CD8-positive, alpha-beta memory T cell (primary cell): ENCODE measurements around the gene NDST4. TPM values are rescaled to one million over a fixed set of nuclear protein-coding genes. Genes with fewer than 3 reads are reported as not detected.

ENCODE experiments used
- CTCF ChIA-PET: fragments of 350-600 bp; sonication (Branson Sonifier 250); formaldehyde crosslinking; loops from one replicate; lab custom pipeline; 2021; ENCODE audit warnings: antibody characterized with exemption; lab: Charles Lee
- POLR2A ChIA-PET: fragments of 350-600 bp; sonication (Branson Sonifier 250); formaldehyde crosslinking; loops from one replicate; lab custom pipeline; 2021; ENCODE audit warnings: antibody characterized with exemption; lab: Charles Lee
- DNase-seq, 5 donors: peaks; one replicate each; pipeline versions ENCODE4 v3.0.0 to v3.0.0-alpha.2; 2020 to 2022; ENCODE audit warnings: mixed read lengths in 1 of 5
- H3K27ac ChIP-seq: one replicate; pipeline ENCODE4 v1.7.0; 2013; ENCODE audit warnings: low read depth, mild to moderate bottlenecking, low read length, moderate library complexity
- H3K27me3 ChIP-seq: 2 replicates; pipeline ENCODE4 v1.7.0; 2013; ENCODE audit warnings: low read length, mild to moderate bottlenecking; ENCODE audit not compliant: insufficient read depth, poor library complexity, severe bottlenecking
- H3K36me3 ChIP-seq: 2 replicates; pipeline ENCODE4 v1.7.0; 2013; ENCODE audit warnings: mild to moderate bottlenecking, low read length, moderate library complexity; ENCODE audit not compliant: insufficient read depth
- H3K4me1 ChIP-seq: 2 replicates; pipeline ENCODE4 v1.7.0; 2013; ENCODE audit warnings: mild to moderate bottlenecking, low read length, moderate library complexity; ENCODE audit not compliant: insufficient read depth
- H3K4me3 ChIP-seq: 2 replicates; pipeline ENCODE4 v1.7.0; 2013; ENCODE audit warnings: mild to moderate bottlenecking, low read length
- H3K9me3 ChIP-seq: 2 replicates; pipeline ENCODE4 v1.7.0; 2013; ENCODE audit warnings: mild to moderate bottlenecking, low read length
- H3K27ac Mint-ChIP-seq, 8 donors: one replicate each; pipeline ENCODE4 v1.8.0; 2020 to 2021; ENCODE audit warnings: mixed read lengths in 8 of 8, mild to moderate bottlenecking in 6 of 8, inconsistent platforms in 3 of 8, moderate library complexity in 3 of 8
- H3K27me3 Mint-ChIP-seq, 2 donors: one replicate each; pipeline ENCODE4 v1.8.0; 2020 to 2021; ENCODE audit warnings: mixed read lengths in 2 of 2, mild to moderate bottlenecking in 1 of 2, moderate library complexity in 1 of 2
- H3K36me3 Mint-ChIP-seq, 3 donors: one replicate each; pipeline ENCODE4 v1.8.0; 2020 to 2021; ENCODE audit warnings: mixed read lengths in 3 of 3, inconsistent platforms in 1 of 3, mild to moderate bottlenecking in 1 of 3
- H3K4me1 Mint-ChIP-seq, 3 donors: one replicate each; pipeline ENCODE4 v1.8.0; 2020 to 2021; ENCODE audit warnings: mixed read lengths in 3 of 3, inconsistent platforms in 1 of 3, mild to moderate bottlenecking in 1 of 3
- H3K4me3 Mint-ChIP-seq, 7 donors: one replicate each; pipeline ENCODE4 v1.8.0; 2020 to 2021; ENCODE audit warnings: mixed read lengths in 7 of 7, mild to moderate bottlenecking in 6 of 7, moderate library complexity in 4 of 7, inconsistent platforms in 2 of 7
- H3K9me3 Mint-ChIP-seq, 5 donors: one replicate each; pipeline ENCODE4 v1.8.0; 2020 to 2022; ENCODE audit warnings: mixed read lengths in 5 of 5, mild to moderate bottlenecking in 3 of 5, moderate library complexity in 2 of 5, inconsistent platforms in 1 of 5
- polyA plus RNA-seq: library from polyadenylated mRNA; unstranded; fragments of 300-500 nt; fragmentation: Illumina TruSeq; gene quantifications from one replicate; pipeline ENCODE4 v1.2.3, GENCODE V29; 2021
- total RNA-seq, 2 experiments: library from RNA; stranded (reverse); gene quantifications; one replicate each; pipeline ENCODE4 v1.2.3, GENCODE V29; 2021

NDST4 gene
- total and polyA plus RNA-seq, 3 experiments from 2014 or later = not detected

DNA sequence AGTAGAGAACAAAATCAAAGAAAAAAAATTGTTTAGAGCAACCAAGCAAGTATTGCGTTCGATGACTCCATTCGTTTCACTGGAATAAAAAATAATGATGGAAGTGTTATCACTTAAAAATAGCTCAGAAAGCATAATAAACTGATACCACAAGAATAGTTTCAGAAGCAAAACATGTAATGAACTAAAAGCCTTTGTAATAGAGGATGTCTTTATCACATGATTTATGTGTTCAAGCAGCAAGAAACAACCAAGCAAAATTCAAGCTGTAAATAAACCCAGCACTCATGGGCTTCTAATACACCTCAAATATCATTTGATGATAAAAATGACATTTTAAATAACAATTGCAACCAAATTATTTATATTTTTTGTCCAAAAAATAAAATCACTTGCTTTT, 192.2 kb downstream of the NDST4 start:
- H3K27ac ChIP-seq = no peak overlapping the region
- no peaks in the 10 kb centered on the region for H3K36me3 ChIP-seq
- H3K9me3 Mint-ChIP-seq = peaks cover 0 to 5% (median 0%) of the 10 kb centered on the region in 5 donors
- no peaks in the 10 kb centered on the region for H3K36me3 Mint-ChIP-seq
- no peaks in the 10 kb centered on the region for H3K4me1 Mint-ChIP-seq
- DNase-seq = no peak
- ChIA-PET CTCF (no interaction called here), POLR2A (no interaction called here)
- H3K27me3 Mint-ChIP-seq = no peaks in the 10 kb centered on the region
- no peak overlapping the region for H3K4me3 ChIP-seq
- no peak overlapping the region for H3K27ac Mint-ChIP-seq
- H3K9me3 ChIP-seq = no peaks in the 10 kb centered on the region
- H3K27me3 ChIP-seq = no peaks in the 10 kb centered on the region
- H3K4me3 Mint-ChIP-seq = no peak overlapping the region
- no peaks in the 10 kb centered on the region for H3K4me1 ChIP-seq

DNA sequence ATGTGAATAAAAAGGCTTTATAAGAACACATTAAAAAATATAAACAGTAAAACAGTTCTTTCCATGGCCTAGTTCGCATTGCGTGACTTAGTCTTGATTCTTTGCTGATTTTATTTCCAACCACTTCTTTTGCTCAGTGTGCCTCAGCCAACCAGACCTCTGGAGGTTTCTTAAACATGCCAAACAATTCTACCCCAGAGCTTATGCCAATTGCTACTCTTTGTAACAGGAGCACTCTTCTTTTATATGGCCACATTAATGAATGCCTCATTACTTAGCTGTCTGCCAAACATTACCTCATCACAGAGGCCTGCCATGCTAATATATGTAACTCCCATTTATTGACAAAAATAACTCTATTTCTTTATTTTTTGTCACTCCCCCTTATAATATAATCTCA, 202.3 kb downstream of the NDST4 start:
- Mint-ChIP-seq H3K4me3 (no peak overlapping the region), H3K27ac (no peak overlapping the region), H3K27me3 (no peaks in the 10 kb centered on the region), H3K36me3 (no peaks in the 10 kb centered on the region), H3K9me3 (peaks cover 0 to 4% (median 0%) of the 10 kb centered on the region in 5 donors), H3K4me1 (no peaks in the 10 kb centered on the region)
- no peaks in the 10 kb centered on the region for H3K9me3 ChIP-seq
- ChIA-PET CTCF (no interaction called here), POLR2A (no interaction called here)
- no peak overlapping the region for H3K4me3 ChIP-seq
- no peak for DNase-seq
- no peaks in the 10 kb centered on the region for H3K36me3 ChIP-seq
- H3K27me3 ChIP-seq = no peaks in the 10 kb centered on the region
- no peak overlapping the region for H3K27ac ChIP-seq
- H3K4me1 ChIP-seq = no peaks in the 10 kb centered on the region

DNA sequence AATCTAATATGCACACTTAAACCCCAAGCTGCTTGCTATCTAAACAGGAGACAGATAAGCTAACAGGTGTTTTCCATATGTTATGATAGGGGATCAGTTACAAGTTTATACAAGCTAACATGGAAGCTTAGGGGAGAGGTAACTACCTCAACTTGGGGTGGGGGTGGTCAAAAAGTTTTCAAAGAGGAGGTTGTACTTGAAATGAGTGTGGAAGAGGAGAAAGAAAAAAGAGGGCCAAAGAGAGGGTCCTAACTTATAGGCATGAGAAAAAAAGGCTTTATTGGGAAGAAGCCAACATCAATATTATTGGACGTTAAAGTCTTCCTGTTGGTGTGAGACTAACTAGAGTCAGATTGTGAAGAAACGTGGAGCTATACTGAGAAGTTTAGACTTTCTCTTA, 205.9 kb downstream of the NDST4 start:
- POLR2A ChIA-PET = no interaction called here

DNA sequence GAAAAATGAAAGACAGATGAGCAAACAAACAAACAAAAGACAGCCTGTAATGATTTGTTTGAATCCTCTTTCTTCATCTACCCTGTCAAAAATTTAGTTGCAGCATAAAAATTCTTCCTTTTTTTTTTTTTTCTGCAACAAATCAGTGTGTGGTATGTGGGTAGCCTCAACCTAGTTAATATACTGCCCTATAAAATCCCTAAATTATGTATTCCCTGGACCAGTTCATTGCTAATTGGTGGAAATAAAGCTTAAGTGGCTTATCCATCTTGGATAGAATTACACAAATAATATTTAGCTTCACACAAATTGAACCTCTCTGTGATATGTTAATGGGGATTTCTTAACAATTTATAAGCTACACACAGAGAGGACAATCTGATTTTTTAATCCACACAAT, 208.4 kb downstream of the NDST4 start:
- ChIA-PET CTCF (no interaction called here), POLR2A (no interaction called here)
- H3K36me3 Mint-ChIP-seq = no peaks in the 10 kb centered on the region
- Histone ChIP-seq H3K9me3 (no peaks in the 10 kb centered on the region), H3K27me3 (no peaks in the 10 kb centered on the region), H3K4me1 (no peaks in the 10 kb centered on the region), H3K36me3 (no peaks in the 10 kb centered on the region), H3K27ac (no peak overlapping the region), H3K4me3 (no peak overlapping the region)
- DNase-seq = no peak
- H3K4me1 Mint-ChIP-seq = no peaks in the 10 kb centered on the region
- H3K4me3 Mint-ChIP-seq = no peak overlapping the region
- no peaks in the 10 kb centered on the region for H3K27me3 Mint-ChIP-seq
- no peak overlapping the region for H3K27ac Mint-ChIP-seq
- peaks cover 0 to 12% (median 4%) of the 10 kb centered on the region in 5 donors for H3K9me3 Mint-ChIP-seq

More for the DNA sequence above, 205.9 kb downstream of the NDST4 start:
- no peak for DNase-seq
- Histone ChIP-seq H3K27me3 (no peaks in the 10 kb centered on the region), H3K27ac (no peak overlapping the region), H3K36me3 (no peaks in the 10 kb centered on the region), H3K4me1 (no peaks in the 10 kb centered on the region), H3K4me3 (no peak overlapping the region), H3K9me3 (no peaks in the 10 kb centered on the region)
- H3K4me1 Mint-ChIP-seq = no peaks in the 10 kb centered on the region
- H3K4me3 Mint-ChIP-seq = no peak overlapping the region
- H3K9me3 Mint-ChIP-seq = peaks cover 0 to 9% (median 2%) of the 10 kb centered on the region in 5 donors
- no peak overlapping the region for H3K27ac Mint-ChIP-seq
- no peaks in the 10 kb centered on the region for H3K36me3 Mint-ChIP-seq
- H3K27me3 Mint-ChIP-seq = no peaks in the 10 kb centered on the region
- CTCF ChIA-PET = interaction anchor here (0.9 kb wide), 1 partner anchor 9 kb away, joined by 3 read pairs; no protein-coding TSS in a partner anchor

DNA sequence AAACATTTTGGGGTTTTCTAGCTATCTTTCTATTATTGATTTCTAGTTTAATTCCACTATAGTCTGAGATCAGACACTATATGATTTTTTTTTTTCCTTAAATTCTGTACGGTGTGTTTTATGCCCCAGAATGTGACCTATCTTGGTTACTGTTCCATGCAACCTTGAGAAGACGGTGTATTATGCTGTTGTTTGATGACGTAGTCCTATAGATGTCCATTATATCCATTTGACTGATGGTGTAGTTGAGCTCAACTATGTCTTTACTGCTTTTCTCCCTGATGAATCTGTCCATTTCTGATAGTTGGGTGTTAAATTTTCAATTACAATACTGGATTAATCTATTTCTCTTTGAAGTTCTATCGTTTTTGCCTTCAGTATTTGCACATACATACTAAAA, 212.5 kb downstream of the NDST4 start:
- no peak for DNase-seq
- H3K4me3 ChIP-seq = no peak overlapping the region
- no peaks in the 10 kb centered on the region for H3K9me3 ChIP-seq
- no peaks in the 10 kb centered on the region for H3K36me3 ChIP-seq
- no peaks in the 10 kb centered on the region for H3K27me3 ChIP-seq
- H3K4me3 Mint-ChIP-seq = no peak overlapping the region
- H3K4me1 ChIP-seq = no peaks in the 10 kb centered on the region
- H3K27ac Mint-ChIP-seq = no peak overlapping the region
- CTCF ChIA-PET = no interaction called here
- H3K27ac ChIP-seq = no peak overlapping the region
- POLR2A ChIA-PET = no interaction called here
- no peaks in the 10 kb centered on the region for H3K4me1 Mint-ChIP-seq
- no peaks in the 10 kb centered on the region for H3K27me3 Mint-ChIP-seq
- no peaks in the 10 kb centered on the region for H3K36me3 Mint-ChIP-seq
- peaks cover 0 to 9% (median 4%) of the 10 kb centered on the region in 5 donors for H3K9me3 Mint-ChIP-seq

DNA sequence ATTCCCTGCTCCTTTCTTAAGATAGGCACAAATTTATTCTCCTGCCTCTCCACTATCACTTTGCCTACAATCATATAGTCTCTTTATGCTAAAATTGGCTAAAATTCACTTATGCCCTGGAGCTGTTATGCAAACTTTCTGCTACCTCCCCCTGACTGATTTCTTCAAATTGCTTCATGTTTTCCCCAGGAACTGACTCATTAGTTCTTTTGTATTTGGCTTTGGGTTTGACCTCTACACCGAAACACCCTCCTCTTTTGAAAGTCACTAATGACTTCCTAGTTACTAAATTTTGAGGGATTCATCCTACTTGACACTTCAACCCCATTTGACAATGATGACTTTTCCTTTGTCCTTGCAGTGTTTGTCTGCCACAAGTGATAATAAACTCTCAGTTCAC, 222.6 kb downstream of the NDST4 start:
- H3K4me1 ChIP-seq = no peaks in the 10 kb centered on the region
- no peak overlapping the region for H3K4me3 ChIP-seq
- H3K9me3 Mint-ChIP-seq = peaks cover 0 to 12% (median 3%) of the 10 kb centered on the region in 5 donors
- no peak overlapping the region for H3K4me3 Mint-ChIP-seq
- no peaks in the 10 kb centered on the region for H3K27me3 ChIP-seq
- H3K27me3 Mint-ChIP-seq = no peaks in the 10 kb centered on the region
- H3K36me3 ChIP-seq = no peaks in the 10 kb centered on the region
- no peak overlapping the region for H3K27ac Mint-ChIP-seq
- H3K27ac ChIP-seq = no peak overlapping the region
- ChIA-PET CTCF (no interaction called here), POLR2A (no interaction called here)
- no peak for DNase-seq
- H3K4me1 Mint-ChIP-seq = no peaks in the 10 kb centered on the region
- no peaks in the 10 kb centered on the region for H3K9me3 ChIP-seq
- no peaks in the 10 kb centered on the region for H3K36me3 Mint-ChIP-seq

DNA sequence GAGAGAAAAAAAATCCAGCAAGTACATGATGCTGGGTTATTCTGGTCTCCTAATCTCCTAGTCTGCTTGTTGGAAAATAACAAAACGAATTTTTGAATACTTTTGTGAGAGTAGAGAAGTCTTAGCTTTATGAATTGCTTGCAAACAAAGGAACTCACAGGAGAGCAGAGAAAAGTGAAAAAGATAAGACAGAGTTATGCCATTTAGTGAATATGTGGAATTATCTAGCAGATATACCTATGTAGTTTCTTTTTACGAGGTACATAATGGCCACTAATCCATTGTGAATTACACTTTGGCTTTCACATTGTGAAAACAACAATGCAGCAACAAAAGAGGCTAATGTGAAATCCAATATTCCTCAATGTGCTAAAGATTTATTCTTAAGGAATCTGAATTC, 226.7 kb downstream of the NDST4 start:
- Mint-ChIP-seq H3K4me1 (no peaks in the 10 kb centered on the region), H3K4me3 (no peak overlapping the region), H3K27ac (no peak overlapping the region), H3K27me3 (no peaks in the 10 kb centered on the region), H3K9me3 (no peaks in the 10 kb centered on the region), H3K36me3 (no peaks in the 10 kb centered on the region)
- ChIA-PET CTCF (no interaction called here), POLR2A (no interaction called here)
- Histone ChIP-seq H3K36me3 (no peaks in the 10 kb centered on the region), H3K27ac (no peak overlapping the region), H3K27me3 (no peaks in the 10 kb centered on the region), H3K4me1 (no peaks in the 10 kb centered on the region), H3K4me3 (no peak overlapping the region), H3K9me3 (no peaks in the 10 kb centered on the region)
- DNase-seq = no peak

DNA sequence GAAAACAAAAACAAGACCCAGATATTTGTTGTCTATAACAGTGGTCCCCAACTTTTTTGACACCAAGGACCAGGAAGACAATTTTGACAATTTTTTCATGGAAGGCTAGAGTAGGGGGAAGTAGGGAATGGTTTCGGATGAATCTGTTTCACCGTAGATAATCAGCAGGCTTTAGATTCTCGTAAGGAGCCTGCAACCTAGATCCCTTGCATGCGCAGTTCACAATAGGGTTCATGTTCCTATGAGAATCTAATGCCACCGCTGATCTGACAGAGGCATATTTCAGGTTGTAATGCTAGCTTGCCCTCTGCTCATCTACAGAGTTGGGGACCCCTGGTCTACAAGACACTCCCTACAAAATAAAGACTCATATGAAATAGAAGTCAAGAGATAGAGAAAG, 229.8 kb downstream of the NDST4 start:
- POLR2A ChIA-PET = no interaction called here
- CTCF ChIA-PET = no interaction called here
- DNase-seq = no peak
- no peaks in the 10 kb centered on the region for H3K9me3 ChIP-seq
- no peaks in the 10 kb centered on the region for H3K36me3 ChIP-seq
- H3K4me3 ChIP-seq = no peak overlapping the region
- no peaks in the 10 kb centered on the region for H3K4me1 ChIP-seq
- peaks cover 0 to 2% of the 10 kb centered on the region in 2 donors for H3K27me3 Mint-ChIP-seq
- no peaks in the 10 kb centered on the region for H3K4me1 Mint-ChIP-seq
- no peaks in the 10 kb centered on the region for H3K9me3 Mint-ChIP-seq
- H3K27ac ChIP-seq = no peak overlapping the region
- H3K27me3 ChIP-seq = no peaks in the 10 kb centered on the region
- no peaks in the 10 kb centered on the region for H3K36me3 Mint-ChIP-seq
- no peak overlapping the region for H3K27ac Mint-ChIP-seq
- no peak overlapping the region for H3K4me3 Mint-ChIP-seq
